RCC 7860 (cell line): ENCODE data around the gene COX4I1.

ENCODE experiments used
- DNase-seq: peaks from one replicate; pipeline ENCODE4 v3.0.0-alpha.2; 2015; ENCODE audit warnings: low spot score
- FAIRE-seq: peaks from 2 replicates; lab custom pipeline; 2012; peaks lifted over from hg19 to GRCh38; lab: Jason Lieb, UNC

Gene COX4I1

DNA sequence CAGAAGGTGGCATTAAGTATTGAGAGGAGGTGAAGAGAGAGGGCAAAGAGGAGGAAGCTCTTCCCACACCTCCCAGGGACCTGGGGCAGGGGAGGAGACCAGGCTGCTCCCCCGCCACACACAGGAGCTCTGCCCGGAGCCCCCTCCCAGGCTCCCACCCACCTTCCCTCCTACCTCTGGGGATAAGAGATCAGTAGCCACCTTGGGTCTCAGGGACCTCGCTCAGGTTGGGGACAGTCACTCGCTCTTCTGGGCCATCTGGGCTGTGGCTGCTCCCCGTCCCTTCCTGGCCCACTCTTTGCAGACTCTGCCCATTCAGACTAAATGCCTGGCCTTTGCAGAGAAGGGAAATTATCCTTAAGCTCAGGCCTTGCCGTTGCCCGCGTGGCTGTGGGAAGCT, 33.7 kb upstream of the COX4I1 start:
- no peak for FAIRE-seq
- no peak for DNase-seq

DNA sequence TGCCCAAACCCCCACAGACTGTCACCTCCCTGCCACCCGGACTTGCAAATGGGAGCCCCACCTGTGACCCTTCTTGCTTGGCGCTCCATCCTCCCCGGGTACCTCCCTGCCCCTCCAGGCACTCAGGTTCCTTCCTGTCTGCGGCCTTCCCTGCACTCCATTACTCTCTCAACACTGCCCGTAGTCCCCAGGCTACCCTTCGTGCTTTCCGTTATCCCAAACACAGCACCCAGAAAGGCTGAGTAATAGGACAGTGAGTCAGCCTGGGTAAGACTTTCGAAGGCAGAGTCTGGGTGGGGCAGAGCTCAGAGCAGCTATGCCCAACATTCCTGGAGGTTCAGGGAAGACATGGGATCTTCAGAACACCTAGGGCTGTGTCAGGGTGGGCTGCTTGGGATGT, 32.0 kb upstream of the COX4I1 start:
- DNase-seq (peak; percentile 88), FAIRE-seq (peak; percentile 82)

DNA sequence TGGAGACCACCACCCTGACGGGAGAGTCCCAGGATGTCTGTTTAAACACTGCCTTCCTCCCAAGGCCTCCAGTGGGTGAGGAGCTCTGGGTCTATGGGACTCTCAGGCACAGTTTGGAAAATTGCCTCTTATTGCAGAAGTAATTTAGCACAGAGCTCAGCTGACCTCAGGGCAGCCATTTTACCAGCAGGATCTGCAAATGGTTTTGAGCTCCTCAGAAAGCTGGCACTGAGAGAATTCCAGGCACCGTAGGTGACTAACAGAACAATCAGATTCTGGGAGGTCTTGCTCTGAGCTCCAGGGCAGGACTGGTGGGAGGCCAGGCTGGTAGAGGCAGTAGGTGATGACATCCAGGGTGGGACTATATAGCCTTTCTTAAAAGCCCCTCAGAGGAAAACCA, 31.3 kb upstream of the COX4I1 start:
- no peak for FAIRE-seq
- no peak for DNase-seq

DNA sequence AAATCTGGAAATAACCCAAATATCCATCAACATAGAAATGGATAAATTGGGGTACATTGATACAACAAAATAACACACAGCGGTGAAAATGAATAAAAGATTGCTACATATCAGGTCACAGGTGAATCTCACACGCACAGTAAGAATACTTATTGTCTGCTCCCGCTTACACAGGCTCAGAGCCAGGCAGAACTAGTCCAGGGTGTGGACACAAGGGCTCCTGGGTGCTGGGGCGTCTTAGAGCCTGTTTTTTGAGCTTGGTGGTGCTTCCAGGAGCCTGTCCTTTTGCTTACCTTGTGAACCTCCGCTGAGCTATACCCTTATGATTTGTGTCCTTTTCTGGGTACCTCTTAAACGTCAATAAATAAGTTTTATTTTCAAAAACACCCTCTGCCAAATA, 28.8 kb upstream of the COX4I1 start:
- no peak for FAIRE-seq
- no peak for DNase-seq

DNA sequence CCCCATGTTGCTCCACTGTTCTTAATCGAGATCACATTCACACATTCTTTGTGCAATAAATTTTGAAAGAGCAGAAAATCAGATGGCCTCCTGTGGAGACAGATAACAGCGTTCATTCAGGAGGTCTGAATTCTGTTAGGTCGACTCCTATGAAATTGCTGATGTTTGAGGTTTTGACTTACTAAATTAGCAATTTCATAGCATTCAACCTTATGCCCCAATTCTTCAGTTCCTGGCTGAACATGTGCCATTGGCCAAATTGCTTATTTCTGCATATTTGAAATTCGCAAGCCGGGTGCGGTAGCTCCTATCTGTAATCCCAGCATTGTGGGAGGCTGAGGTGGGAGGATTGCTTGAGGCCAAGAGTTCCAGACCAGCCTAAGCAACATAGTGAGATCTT, 26.5 kb upstream of the COX4I1 start:
- DNase-seq (no peak), FAIRE-seq (no peak)

DNA sequence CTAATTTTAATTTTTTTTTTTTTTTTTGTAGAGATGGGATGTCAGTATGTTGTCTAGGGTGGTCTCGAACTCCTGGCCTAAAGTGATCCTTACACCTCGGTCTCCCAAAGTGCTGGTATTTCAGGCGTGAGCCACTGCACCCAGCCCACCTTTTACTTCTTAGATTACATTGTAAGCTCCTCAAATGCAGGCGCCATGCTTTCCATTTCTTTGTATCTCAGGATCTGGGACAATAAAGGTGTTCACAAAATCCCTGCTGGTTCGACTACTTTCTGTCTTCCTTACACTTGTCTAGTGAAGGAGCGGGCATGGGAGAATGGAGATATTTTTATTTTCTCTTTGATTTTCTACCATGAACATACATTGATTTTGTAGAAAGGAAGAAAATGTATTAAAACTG, 25.4 kb upstream of the COX4I1 start:
- DNase-seq (no peak), FAIRE-seq (no peak)

DNA sequence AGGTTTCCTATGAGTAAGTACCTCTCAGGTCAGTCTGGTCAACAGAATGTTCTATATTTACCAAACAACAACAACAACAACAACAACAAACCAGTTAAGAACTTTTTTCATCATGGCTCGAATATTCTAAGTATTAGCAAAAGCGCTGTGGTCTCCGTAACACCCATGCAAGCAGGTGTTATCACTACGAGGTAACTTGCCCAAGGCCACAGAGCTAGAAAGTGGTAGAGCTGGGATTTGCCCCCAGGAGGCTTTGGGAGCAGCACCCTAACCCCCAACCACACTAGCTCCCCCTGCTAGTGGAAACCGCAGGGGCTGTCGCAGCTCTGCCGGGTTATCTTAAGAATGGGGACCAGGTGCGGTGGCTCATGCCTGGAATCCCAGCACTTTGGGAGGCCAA, 24.7 kb upstream of the COX4I1 start:
- FAIRE-seq (no peak), DNase-seq (no peak)

DNA sequence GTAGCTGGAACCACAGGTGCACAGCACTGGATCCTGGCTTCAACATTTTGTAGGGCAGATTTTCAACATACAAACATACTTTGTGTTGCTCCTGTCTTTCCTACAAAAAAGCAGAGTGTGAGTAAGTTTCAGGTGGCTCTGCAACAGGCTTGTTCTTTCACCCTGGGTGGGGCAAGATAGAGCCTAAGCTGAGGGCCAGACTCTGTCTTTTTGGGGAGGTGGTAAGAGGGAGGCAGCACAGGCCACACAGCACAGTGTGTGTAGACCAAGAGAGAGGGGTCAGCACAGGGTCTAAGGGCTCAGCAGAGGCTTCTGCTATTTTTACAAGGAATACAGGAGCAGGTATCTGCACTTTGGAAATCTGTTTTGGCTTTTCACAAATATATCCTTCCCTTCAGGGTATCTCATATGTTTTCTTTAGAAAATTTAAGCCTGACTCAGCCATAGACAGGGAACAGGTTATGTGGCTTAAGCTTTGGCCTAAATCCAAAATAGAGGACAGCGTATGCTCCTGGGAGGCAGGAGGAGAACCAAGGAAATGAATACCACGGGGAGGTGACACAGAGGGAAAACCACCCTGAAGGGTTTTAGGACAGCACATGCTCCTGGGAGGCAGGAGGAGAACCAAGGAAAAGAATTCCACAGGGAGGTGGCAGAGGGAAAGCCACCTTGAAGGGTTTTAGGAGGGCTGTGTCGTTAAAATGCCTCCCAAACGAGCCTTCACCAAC, 21.7 kb upstream of the COX4I1 start:
- FAIRE-seq (no peak), DNase-seq (peak; percentile 36)

DNA sequence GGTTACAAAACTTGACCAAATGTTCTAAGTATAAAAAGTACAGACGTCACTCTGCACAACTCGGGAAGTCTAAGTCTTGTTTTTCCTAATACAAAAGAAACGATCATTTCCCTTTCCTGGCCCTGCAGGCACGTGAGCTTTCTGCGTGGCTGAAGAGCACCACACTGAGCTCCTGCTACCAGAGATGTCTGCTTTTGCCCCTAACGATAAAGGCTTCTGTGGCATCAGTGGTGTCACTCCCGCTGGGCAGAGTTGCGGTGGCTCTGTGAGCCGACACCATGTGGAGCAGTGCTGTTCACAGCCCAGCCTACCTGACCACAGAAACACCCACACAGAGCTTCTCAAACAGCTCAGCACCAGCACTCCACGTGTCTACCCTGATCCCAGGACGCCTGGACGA, 20.6 kb upstream of the COX4I1 start:
- FAIRE-seq (no peak), DNase-seq (no peak)

DNA sequence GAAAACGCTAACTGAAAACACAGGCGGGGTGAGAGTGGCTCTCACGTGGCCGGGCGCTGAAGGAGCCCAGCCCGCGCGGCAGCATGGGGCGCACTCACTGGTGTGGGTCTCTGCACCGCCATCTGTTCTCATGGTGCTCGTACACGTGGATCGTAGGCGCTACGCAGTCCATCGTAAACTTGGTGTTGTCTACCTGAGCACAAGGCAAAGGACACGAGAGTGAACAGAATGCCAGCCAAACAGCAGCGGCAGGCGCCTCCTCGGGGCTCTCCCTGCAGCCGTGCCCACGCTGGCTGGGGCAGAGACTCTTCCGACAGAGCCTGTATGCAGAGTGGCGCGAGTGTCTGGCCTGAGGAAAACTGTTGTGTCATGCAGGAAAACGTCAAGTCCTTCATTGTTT, 19.2 kb upstream of the COX4I1 start:
- no peak for DNase-seq
- no peak for FAIRE-seq

DNA sequence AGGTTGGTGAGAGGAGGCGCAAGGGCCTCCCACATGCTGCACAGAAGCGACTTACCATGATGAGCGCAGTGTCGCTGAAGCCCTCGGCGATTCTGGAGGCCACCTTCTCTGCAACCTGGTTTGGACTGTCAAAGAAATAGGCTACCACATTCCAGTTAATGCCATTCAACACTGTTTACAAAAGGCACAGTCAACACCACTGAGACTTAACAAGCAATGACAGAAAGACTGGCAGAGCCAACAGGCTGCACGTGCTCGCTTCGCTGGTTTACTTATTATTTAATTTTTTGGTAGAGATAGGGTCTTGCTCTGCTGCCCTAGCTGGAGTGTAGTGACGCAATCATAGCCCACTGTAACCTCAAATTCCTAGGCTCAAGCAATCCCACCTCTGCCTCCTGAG, 18.3 kb upstream of the COX4I1 start:
- FAIRE-seq, result no peak

DNA sequence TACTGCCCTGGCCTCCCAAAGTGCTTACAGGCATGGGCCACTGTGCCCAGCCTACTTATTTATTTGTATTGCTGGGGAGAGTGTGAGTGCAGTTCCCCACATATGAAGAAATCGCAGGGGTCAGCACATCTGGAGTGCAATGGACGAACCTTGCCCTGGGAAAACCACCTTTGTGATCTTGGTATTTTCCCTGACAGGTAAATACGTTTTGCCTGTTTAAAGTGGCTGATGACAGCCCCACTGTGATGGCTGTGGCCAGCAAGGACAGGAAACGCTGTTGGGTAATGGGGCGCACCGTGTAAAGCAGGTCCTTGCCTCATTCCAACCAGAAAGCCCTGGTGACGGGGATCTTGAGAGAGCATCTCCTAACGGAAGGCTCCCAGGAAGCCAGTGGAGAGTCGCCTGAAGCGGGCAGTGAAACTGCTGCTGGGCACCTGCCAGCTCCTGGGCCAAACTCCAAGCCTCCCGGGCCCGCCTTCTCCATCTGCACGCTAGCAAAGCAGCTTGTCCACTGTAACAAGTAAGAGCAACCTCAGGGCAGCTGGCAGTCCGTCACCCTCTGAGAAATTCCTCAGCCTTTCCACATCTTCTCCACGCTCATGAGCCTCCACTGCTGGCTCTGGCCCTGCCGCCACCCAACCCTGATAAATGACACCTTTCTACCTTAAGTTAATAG, 17.7 kb upstream of the COX4I1 start:
- DNase-seq, result no peak
- FAIRE-seq, result no peak

More for the DNA sequence above, 18.3 kb upstream of the COX4I1 start:
- DNase-seq, result no peak

DNA sequence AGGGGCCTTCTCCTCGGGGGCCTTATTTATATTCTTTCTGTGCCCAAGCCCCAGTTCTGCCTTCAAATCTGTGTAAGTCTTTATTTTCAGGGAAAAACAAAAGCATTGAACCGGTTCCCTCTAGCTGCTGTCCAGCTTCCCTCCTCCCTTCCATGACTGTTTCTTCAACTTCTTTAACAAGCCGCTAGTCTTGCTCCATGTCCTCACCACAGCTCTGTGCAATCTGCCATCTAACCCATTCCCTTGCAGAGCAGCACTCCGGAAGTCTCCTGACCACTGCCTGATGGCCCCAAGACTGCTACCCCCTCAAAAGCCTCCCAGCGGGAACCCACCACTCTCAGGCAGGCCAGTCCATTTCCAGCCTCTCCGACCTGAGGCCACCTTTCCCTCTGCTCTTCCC, 17.0 kb upstream of the COX4I1 start:
- FAIRE-seq, result no peak
- DNase-seq, result no peak

DNA sequence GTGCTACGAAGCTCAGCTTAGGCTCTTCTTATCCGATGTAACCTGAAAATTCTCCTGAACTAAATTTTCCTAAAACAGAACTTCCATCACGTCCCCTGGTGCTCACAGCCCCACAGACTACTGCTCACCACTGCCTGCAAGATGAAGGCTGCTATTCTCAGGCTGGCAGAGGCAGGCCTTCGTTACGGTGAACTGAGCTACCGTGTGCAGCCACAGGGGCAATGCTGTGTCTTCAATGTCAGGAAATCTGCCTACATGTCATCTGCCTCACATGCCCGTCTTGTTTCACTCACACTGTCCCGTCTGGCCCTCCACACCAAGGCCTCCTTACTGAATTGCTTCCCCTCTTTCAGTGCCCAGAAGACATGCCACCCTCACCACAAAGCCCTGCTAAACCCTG, 16.1 kb upstream of the COX4I1 start:
- FAIRE-seq (no peak), DNase-seq (no peak)

DNA sequence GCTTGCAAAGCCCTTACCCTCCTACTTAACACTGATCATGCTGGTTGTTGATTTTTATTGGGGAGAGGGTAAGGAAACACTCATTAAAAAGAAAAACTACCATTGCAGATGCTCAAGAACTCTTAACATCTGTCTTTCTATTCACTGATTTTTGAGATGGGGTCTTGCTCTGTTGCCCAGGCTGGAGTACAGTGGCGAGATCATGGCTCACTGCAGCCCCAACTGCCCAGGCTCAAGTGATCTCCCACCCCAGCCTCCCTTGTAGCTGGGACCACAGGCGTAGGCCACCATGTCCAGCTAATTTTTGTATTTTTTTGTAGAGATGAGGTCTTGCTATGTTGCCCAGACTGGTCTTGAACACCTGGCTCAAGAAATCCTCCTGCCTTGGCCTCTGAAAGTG, 14.7 kb upstream of the COX4I1 start:
- DNase-seq (no peak), FAIRE-seq (no peak)

DNA sequence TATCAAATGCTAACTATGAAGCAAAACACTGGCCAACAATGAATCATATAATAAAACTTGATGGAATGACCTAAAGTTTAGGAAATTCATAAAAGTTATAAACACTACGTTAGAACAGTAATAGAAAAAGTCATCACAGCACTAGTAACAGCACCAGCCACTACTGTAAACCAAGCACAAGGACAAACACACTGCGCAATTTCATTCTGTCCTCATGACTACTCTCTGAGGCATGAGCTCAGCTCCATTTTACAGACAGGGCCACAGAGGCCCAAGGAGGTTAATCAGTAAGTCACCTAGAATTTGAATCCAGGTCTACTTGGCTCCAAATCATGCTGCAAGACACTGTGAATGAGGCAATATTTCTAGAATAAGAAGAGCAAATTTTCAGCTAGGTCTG, 13.6 kb upstream of the COX4I1 start:
- FAIRE-seq (no peak), DNase-seq (no peak)

DNA sequence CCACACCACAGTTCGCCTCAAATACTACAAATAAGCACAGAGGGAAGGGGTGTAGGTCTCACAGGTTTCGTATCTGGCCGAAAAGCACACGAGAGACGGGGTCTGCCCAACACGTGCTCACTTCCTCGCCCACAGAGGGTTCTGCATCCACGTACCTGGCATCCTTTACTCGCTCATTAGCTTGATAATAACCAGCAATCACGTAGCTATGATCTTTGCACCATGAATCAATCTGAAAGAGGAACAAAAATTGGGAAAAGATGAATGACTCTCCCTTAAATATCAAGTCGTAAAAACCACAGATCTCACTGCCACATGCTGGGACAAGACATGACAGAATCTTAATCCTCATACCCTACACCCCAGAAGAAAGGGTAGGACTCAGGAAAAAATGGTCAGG, 10.7 kb upstream of the COX4I1 start:
- FAIRE-seq, result no peak
- DNase-seq, result no peak

DNA sequence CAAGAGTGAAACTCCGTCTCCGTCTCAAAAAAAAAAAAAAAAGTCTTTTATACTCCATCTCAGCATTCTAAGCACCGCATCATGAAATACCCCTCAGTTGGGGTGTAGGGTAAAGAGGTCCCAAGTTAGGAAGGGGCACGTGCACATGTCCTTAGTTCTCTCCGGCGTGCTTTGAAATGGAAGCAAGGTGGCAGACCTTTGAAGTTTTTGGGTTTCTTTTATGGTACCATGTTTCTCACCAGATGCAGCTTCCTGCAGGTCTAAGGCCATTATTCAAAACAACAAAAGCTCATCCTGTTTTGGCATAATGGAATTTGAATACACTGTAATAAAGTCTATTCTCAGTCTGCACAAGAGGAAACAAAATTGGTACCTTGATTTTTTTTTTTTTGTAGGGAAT, 9.7 kb upstream of the COX4I1 start:
- no peak for FAIRE-seq
- no peak for DNase-seq

DNA sequence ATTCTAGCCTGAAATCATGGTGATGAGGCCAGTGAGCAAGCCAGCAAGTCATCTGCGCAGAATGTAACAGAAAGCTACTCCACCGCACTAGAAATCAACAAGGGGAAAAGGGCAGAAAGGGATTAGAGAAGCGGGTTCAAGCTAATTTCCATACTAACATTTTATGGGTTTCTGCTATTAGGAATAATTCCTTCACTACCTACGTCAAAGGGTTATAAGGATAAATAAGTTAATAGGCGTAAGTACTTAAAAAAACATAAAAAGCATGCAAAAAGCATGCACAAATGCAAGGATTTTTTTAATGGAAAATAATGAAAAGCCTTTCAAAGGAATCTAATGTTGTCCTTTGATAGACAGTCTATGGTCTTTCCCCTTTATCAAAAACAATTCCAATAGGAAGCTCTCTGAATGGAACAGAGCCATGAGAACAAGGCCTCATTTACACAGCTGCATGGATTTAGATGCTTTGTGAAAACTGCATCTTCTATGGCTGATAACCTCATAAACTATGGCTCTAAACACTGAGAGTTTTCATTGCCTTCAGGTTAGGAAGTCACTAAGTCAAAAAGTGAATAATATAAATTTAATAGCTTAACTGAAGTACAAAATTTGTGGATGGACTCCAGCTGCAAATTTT, 5.7 kb upstream of the COX4I1 start:
- no peak for DNase-seq
- FAIRE-seq, result no peak

DNA sequence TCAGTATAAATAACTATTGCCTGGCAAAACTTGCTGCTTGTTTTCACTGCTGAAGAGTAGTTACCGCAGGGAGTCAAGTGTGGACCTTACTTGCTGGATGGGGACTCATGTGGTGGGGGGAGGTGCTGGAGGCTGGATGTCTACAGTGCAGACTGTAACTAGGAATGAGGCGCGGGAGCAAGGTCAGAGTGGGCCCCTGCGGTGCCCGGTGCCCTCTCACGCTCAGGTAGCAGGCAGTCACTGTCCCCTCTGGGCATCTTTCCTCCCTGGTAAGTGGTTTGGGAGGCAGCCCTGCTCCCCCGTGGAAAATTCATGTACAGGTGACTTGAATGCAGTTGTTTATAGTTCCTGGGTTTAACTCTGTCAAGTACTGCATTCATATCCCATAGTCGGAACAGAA, 4.8 kb upstream of the COX4I1 start:
- FAIRE-seq (no peak), DNase-seq (no peak)

DNA sequence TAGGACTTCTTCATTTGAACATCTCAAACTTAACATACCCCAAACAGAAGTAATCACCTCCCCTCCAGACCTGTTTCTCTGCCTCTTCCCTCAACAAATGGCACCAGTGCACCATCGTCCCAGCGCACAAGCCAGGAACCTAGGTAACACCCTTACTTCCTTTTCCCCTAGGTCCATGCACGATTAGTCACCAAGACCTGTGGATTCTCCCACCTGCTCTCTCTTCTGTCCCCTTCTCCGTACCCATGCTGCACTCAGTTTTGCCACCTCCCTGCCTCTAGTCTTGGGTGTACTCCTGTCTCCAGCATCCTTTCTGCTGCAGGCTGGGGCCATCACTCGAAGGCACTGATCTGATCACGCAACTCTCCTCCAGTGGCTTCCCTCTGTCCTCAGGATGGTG, 3.3 kb upstream of the COX4I1 start:
- FAIRE-seq (no peak), DNase-seq (no peak)

DNA sequence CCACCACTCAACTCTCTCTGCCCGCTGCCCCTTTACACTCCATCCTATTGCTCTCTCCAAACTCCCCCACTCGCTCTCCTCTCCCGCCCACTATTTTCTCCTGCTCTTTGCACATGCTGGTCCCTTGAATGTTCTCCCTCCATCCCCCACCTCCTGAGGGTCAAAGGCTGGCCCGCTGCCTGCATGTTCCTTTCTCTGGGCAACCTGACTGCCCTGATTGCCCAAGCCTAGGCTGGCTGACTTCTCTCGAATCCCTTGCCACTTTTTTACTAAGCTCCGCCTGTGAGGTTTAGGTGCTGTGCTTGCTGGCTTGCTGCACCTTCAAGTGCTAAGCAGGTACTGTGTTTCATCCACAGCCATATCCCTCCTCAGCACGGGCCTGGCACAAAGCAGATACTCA, 2.9 kb upstream of the COX4I1 start:
- FAIRE-seq (no peak), DNase-seq (no peak)
